IPS-15b (cell line): Measurements from ENCODE around the gene KMT2E.

Experiments used
- H3K27me3 ChIP-seq: one replicate; pipeline ENCODE4 v1.6.1; 2013; ENCODE audit warnings: low read length; ENCODE audit not compliant: control insufficient read depth, insufficient read depth
- H3K36me3 ChIP-seq: one replicate; pipeline ENCODE4 v1.6.1; 2013; ENCODE audit warnings: low read length; ENCODE audit not compliant: control insufficient read depth, insufficient read depth
- H3K4me1 ChIP-seq: one replicate; pipeline ENCODE4 v1.6.1; 2013; ENCODE audit warnings: mild to moderate bottlenecking, low read length; ENCODE audit not compliant: control insufficient read depth, insufficient read depth
- H3K4me3 ChIP-seq: one replicate; pipeline ENCODE4 v1.5.1; 2013; ENCODE audit warnings: low read depth, low read length
- H3K9ac ChIP-seq: one replicate; pipeline ENCODE4 v1.6.1; 2013; ENCODE audit warnings: low read depth, mild to moderate bottlenecking, low read length
- H3K9me3 ChIP-seq: one replicate; pipeline ENCODE4 v1.6.1; 2013; ENCODE audit warnings: mild to moderate bottlenecking, low read length; ENCODE audit not compliant: control insufficient read depth, insufficient read depth

KMT2E gene

DNA sequence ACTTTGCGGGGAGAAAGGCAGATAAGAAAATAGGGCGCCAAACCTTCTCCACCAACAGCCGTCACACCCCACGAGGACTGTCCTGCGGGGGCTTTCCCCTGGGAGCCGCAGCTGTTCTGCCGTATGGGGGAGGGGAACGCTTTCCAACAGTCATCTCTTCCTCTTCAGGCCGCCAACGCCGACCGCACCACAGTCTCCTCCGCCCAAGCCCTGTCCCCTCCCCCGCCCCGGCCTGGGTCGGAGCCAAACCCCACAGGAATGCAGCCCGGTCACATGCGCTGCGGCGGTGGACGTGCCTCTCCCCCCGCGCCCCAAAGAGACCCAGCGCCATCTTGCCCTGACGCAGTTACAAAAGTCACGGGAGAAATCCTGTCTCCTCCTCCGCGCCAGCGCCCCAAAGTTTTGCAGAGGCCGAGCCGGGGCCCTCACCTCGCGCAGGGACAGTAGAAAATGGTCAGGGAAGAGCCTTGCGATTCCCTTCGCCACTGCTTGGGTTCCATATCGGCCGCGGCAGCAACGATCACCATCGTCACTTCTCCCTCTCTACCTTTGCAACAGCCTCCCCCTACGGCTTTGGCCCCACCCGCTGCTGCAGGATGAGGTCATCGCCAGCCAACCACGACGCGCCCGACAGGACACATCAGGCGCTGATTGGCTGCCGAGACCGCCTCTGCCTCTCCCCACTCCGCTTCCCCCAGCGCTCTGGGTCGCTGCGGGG lies 1.3 kb upstream of the KMT2E start:
- peak overlapping the region; percentile 100 for H3K9ac ChIP-seq
- H3K36me3 ChIP-seq: no peaks in the 10 kb centered on the region
- H3K9me3 ChIP-seq: no peaks in the 10 kb centered on the region
- no peaks in the 10 kb centered on the region for H3K27me3 ChIP-seq
- H3K4me1 ChIP-seq: peaks cover 12% of the 10 kb centered on the region
- H3K4me3 ChIP-seq: peak overlapping the region; percentile 100

GRCh38 chr7:105013221-105013815 lies 687 bp upstream of the KMT2E start:
- H3K36me3 ChIP-seq: no peaks in the 10 kb centered on the region
- peak overlapping the region; percentile 100 for H3K9ac ChIP-seq
- peak overlapping the region; percentile 100 for H3K4me3 ChIP-seq
- H3K27me3 ChIP-seq: no peaks in the 10 kb centered on the region
- peaks cover 15% of the 10 kb centered on the region for H3K4me1 ChIP-seq
- no peaks in the 10 kb centered on the region for H3K9me3 ChIP-seq

DNA sequence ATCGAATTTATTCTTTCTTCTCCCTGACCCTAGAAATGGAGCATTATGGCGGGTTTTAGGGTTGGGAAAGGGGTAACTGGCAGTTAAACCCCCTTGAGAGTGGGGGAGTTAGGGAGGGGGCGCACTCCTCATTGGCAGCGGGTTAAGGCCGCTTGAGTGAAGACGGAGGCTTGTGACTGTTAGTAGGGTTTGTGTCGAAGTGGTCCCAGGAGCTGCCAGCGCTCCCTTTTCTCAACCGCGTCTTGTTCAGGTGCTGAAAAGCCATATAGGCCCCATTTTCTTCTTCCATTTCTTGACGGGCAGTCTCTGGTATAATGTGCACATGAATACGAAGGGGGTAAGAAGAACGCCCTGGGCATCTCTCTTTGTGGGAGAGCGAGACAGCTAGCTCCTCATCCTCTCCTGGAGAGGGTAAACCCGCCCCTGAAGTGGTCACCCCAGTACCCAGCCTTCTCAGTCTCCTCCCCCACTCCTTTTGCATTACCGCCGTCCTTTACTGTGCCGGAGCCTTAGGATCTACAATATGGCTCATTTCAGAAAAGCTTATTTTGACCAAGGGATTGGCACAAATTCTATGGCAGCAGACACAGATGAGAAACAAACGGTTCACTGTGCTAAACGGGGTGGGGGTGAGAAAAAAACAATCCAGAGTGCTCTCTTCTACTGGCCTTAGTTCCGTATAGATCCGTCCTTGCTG lies 836 bp downstream of the KMT2E start:
- H3K9me3 ChIP-seq: no peaks in the 10 kb centered on the region
- H3K36me3 ChIP-seq: no peaks in the 10 kb centered on the region
- peak overlapping the region; percentile 97 for H3K9ac ChIP-seq
- peak overlapping the region; percentile 97 for H3K4me3 ChIP-seq
- H3K27me3 ChIP-seq: no peaks in the 10 kb centered on the region
- H3K4me1 ChIP-seq: peaks cover 15% of the 10 kb centered on the region

GRCh38 chr7:105015390-105015965 lies 1.5 kb downstream of the KMT2E start:
- Histone ChIP-seq H3K4me1 (peaks cover 11% of the 10 kb centered on the region), H3K9me3 (no peaks in the 10 kb centered on the region), H3K4me3 (peak overlapping the region; percentile 97), H3K9ac (peak overlapping the region; percentile 97), H3K36me3 (no peaks in the 10 kb centered on the region), H3K27me3 (no peaks in the 10 kb centered on the region)

- Histone ChIP-seq H3K36me3 (no peaks in the 10 kb centered on the region), H3K27me3 (no peaks in the 10 kb centered on the region), H3K4me3 (peak overlapping the region; percentile 97), H3K9ac (no peak overlapping the region), H3K9me3 (no peaks in the 10 kb centered on the region), H3K4me1 (peaks cover 11% of the 10 kb centered on the region)
Measured at GRCh38 chr7:105016068-105016708, 2.2 kb downstream of the KMT2E start.

GRCh38 chr7:105016709-105017656 lies 3.0 kb downstream of the KMT2E start:
- Histone ChIP-seq H3K9me3 (no peaks in the 10 kb centered on the region), H3K4me3 (peak overlapping the region; percentile 97), H3K27me3 (no peaks in the 10 kb centered on the region), H3K9ac (no peak overlapping the region), H3K4me1 (peaks cover 11% of the 10 kb centered on the region), H3K36me3 (no peaks in the 10 kb centered on the region)

GRCh38 chr7:105017657-105018365 lies 3.8 kb downstream of the KMT2E start:
- peaks cover 11% of the 10 kb centered on the region for H3K4me1 ChIP-seq
- no peak overlapping the region for H3K9ac ChIP-seq

DNA sequence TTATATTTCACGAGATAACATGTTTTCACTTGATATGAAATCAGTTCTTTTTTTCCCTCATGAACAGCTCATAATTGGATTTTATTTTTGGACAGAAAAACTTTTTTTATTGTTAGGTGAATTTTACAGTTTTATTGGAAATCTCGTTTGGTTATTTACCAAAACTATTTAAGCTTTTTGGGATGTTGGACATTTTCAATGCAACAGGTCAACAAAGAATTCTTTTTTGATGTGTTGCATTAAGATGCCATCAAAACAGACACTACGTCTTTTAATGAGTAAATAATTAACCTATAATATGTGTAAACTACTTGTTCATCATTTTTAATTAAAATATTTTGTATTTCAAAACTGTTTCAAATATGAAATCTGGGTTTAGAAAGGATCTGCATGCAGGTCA lies 5.3 kb downstream of the KMT2E start:
- no peak overlapping the region for H3K4me3 ChIP-seq

More at GRCh38 chr7:105017657-105018365, 3.8 kb downstream of the KMT2E start:
- Histone ChIP-seq H3K9me3 (no peaks in the 10 kb centered on the region), H3K36me3 (no peaks in the 10 kb centered on the region), H3K27me3 (no peaks in the 10 kb centered on the region), H3K4me3 (no peak overlapping the region)

DNA sequence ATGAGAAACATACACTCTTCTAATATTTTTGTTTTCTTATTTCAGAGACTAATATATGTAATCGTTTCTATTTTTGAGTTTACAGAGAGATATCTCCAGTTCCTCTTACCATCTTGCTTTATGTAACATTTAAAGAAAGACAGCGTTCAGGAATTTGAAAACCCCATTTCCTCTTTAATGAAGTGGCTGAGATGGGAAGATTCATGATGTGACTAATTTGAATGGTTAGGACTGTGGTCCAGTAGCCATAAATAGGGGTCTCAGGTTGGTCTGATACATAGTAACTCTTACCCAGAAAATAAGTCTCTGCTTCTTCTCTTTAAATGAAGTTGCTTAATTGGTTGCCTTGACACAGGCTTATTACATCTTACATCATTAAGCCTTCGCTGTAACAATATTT lies 6.9 kb downstream of the KMT2E start:
- H3K4me1 ChIP-seq: peaks cover 24% of the 10 kb centered on the region

More for the DNA sequence above, 5.3 kb downstream of the KMT2E start:
- Histone ChIP-seq H3K9me3 (no peaks in the 10 kb centered on the region), H3K27me3 (no peaks in the 10 kb centered on the region), H3K4me1 (peaks cover 17% of the 10 kb centered on the region), H3K9ac (no peak overlapping the region), H3K36me3 (no peaks in the 10 kb centered on the region)

DNA sequence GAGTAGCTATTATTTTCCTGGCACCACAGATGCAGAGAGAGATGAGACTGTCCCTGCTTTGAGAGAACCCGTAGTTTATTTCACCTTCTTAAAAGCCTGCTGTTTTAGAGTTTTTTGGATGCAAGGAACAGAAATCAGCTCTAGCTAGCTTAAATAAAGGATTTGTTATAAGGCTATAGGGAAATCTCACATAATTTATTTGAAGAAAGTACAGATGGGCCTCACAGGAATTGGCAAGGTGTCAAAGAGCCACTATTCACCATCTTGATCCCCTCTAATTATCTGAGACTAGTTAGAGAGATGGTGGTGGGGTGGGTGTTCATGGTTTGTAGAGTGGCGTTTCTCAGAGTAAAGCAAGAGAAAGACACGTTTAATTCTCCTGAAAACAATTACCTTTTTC lies 7.3 kb downstream of the KMT2E start:
- Histone ChIP-seq H3K27me3 (no peaks in the 10 kb centered on the region), H3K9me3 (no peaks in the 10 kb centered on the region), H3K36me3 (no peaks in the 10 kb centered on the region), H3K4me1 (peaks cover 21% of the 10 kb centered on the region), H3K4me3 (no peak overlapping the region), H3K9ac (no peak overlapping the region)

More for the DNA sequence above, 6.9 kb downstream of the KMT2E start:
- Histone ChIP-seq H3K4me3 (no peak overlapping the region), H3K9ac (no peak overlapping the region), H3K27me3 (no peaks in the 10 kb centered on the region), H3K36me3 (no peaks in the 10 kb centered on the region), H3K9me3 (no peaks in the 10 kb centered on the region)
